GM23338 (cell line): ENCODE measurements around the gene ARID1B. TPM values are rescaled to one million over a fixed set of nuclear protein-coding genes. Genes with fewer than 3 reads are reported as not detected.

Experiments used
- ATAC-seq: fragments of 200-7000 bp; cut with Tn5 transposase; 3 replicates; pipeline ENCODE4 v1.9.1; 2020
- DNase-seq: peaks from one replicate; pipeline ENCODE4 v3.0.0-alpha.2; 2015; ENCODE audit warnings: low spot score
- H2AFZ ChIP-seq: fragments of 200-600 bp; sonication (generic); 2 replicates; pipeline ENCODE4 v1.8.0; 2016; ENCODE audit warnings: antibody characterized with exemption, mild to moderate bottlenecking, moderate library complexity
- H3F3A ChIP-seq: fragments of 200-600 bp; sonication (generic); replicated peaks from 2 replicates; pipeline ENCODE4 v1.8.0; 2017; ENCODE audit warnings: antibody characterized with exemption, mixed run types, low read depth
- H3K27ac ChIP-seq: fragments of 200-600 bp; sonication (generic); 2 replicates; pipeline ENCODE4 v1.6.1; 2016; ENCODE audit warnings: low read depth
- H3K27me3 ChIP-seq: fragments of 200-600 bp; sonication (generic); 2 replicates; pipeline ENCODE4 v1.8.0; 2016; ENCODE audit warnings: mild to moderate bottlenecking, mixed run types, moderate library complexity; ENCODE audit not compliant: insufficient read depth
- H3K36me3 ChIP-seq: fragments of 200-600 bp; sonication (generic); 2 replicates; pipeline ENCODE4 v1.8.0; 2016; ENCODE audit warnings: mild to moderate bottlenecking; ENCODE audit not compliant: insufficient read depth
- H3K4me1 ChIP-seq: fragments of 200-600 bp; sonication (generic); 2 replicates; pipeline ENCODE4 v1.8.0; 2016; ENCODE audit warnings: mild to moderate bottlenecking, moderate library complexity; ENCODE audit not compliant: insufficient read depth
- H3K4me2 ChIP-seq: fragments of 200-600 bp; sonication (generic); 2 replicates; pipeline ENCODE4 v1.7.1; 2017; ENCODE audit warnings: mixed run types
- H3K4me3 ChIP-seq: fragments of 200-600 bp; sonication (generic); 2 replicates; pipeline ENCODE4 v1.6.1; 2016; ENCODE audit warnings: mixed run types
- H3K79me2 ChIP-seq: fragments of 200-600 bp; sonication (generic); replicated peaks from 2 replicates; pipeline ENCODE4 v1.8.0; 2017; ENCODE audit warnings: mild to moderate bottlenecking; ENCODE audit not compliant: insufficient read depth
- H3K9me2 ChIP-seq: fragments of 200-600 bp; sonication (generic); 2 replicates; pipeline ENCODE4 v1.8.0; 2017; ENCODE audit not compliant: insufficient read depth
- H4K20me1 ChIP-seq: fragments of 200-600 bp; sonication (generic); replicated peaks from 2 replicates; pipeline ENCODE4 v1.8.0; 2017; ENCODE audit warnings: mild to moderate bottlenecking; ENCODE audit not compliant: insufficient read depth
- H3K27ac Mint-ChIP-seq: 2 replicates; pipeline ENCODE4 v1.8.0; 2020; ENCODE audit warnings: inconsistent platforms, mild to moderate bottlenecking, moderate library complexity, mixed read lengths
- H3K27me3 Mint-ChIP-seq: 3 replicates; pipeline ENCODE4 v1.8.0; 2022; ENCODE audit warnings: low read depth, mild to moderate bottlenecking, moderate library complexity, mixed read lengths, inconsistent platforms; ENCODE audit not compliant: insufficient read depth, poor library complexity
- H3K36me3 Mint-ChIP-seq: 3 replicates; pipeline ENCODE4 v1.8.0; 2021; ENCODE audit warnings: low read depth, mild to moderate bottlenecking, inconsistent platforms, moderate library complexity, mixed read lengths
- H3K4me1 Mint-ChIP-seq: 3 replicates; pipeline ENCODE4 v1.8.0; 2020; ENCODE audit warnings: mild to moderate bottlenecking, inconsistent platforms, mixed read lengths
- H3K4me3 Mint-ChIP-seq: 3 replicates; pipeline ENCODE4 v1.8.0; 2021; ENCODE audit warnings: moderate library complexity, mild to moderate bottlenecking, inconsistent platforms, mixed read lengths
- H3K9me3 Mint-ChIP-seq: 3 replicates; pipeline ENCODE4 v1.8.0; 2020; ENCODE audit warnings: moderate library complexity, mild to moderate bottlenecking, inconsistent platforms, mixed read lengths
- EZH2phosphoT487 ChIP-seq: fragments of 200-600 bp; sonication (generic); IDR thresholded peaks from one replicate; pipeline ENCODE4 v1.8.1; 2018; ENCODE audit warnings: antibody characterized with exemption; ENCODE audit not compliant: unreplicated experiment
- JUNB ChIP-seq: IDR thresholded peaks from one replicate; pipeline ENCODE4 v1.6.1; 2016; ENCODE audit warnings: antibody characterized with exemption; ENCODE audit not compliant: unreplicated experiment
- NANOG ChIP-seq: IDR thresholded peaks from 2 replicates; pipeline ENCODE4 v1.6.1; 2016; ENCODE audit warnings: antibody characterized with exemption, borderline replicate concordance
- POLR2AphosphoS5 ChIP-seq: IDR thresholded peaks from 2 replicates; pipeline ENCODE4 v1.6.1; 2016; ENCODE audit warnings: antibody characterized with exemption, low read depth
- STAT1 ChIP-seq: IDR thresholded peaks from one replicate; pipeline ENCODE4 v1.6.1; 2016; ENCODE audit warnings: antibody characterized with exemption; ENCODE audit not compliant: unreplicated experiment
- ZNF114 ChIP-seq: fragments of 250-450 bp; sonication (Bioruptor Pico); IDR thresholded peaks from 2 replicates; pipeline ENCODE4 v1.5.0; 2020; ENCODE audit warnings: mild to moderate bottlenecking, moderate library complexity
- polyA plus RNA-seq: library from polyadenylated mRNA; unstranded; fragments of >200 nt; fragmentation: Nextera tagmentation; extraction: Ambion mirVana; gene quantifications from 2 replicates; pipeline ENCODE4 v1.2.1, GENCODE V29; 2016
- total RNA-seq: library from RNA; depleted of rRNA; stranded (reverse); fragments of >200 nt; shearing (Covaris generic); gene quantifications from 2 replicates; pipeline ENCODE4 v1.2.3, GENCODE V29; 2014
- TF ChIP-seq, protein P1 (sequence below): IDR thresholded peaks from one replicate; pipeline ENCODE4 v1.6.1; 2018; ENCODE audit warnings: antibody characterized with exemption; ENCODE audit not compliant: unreplicated experiment
- TF ChIP-seq, protein P2 (sequence below), 2 experiments: fragments of 200-600 bp in 1 of 2; sonication (generic) in 1 of 2; conservative IDR thresholded peaks; 2 replicates each; pipeline versions ENCODE4 v1.5.1 to v1.6.1; 2016 to 2017; ENCODE audit warnings: antibody characterized with exemption in 2 of 2, low read depth in 2 of 2, mild to moderate bottlenecking in 2 of 2, moderate library complexity in 1 of 2

The ARID1B gene
- total and polyA plus RNA-seq, 2 experiments from 2014 or later, result 59.3 to 72.2 TPM

DNA sequence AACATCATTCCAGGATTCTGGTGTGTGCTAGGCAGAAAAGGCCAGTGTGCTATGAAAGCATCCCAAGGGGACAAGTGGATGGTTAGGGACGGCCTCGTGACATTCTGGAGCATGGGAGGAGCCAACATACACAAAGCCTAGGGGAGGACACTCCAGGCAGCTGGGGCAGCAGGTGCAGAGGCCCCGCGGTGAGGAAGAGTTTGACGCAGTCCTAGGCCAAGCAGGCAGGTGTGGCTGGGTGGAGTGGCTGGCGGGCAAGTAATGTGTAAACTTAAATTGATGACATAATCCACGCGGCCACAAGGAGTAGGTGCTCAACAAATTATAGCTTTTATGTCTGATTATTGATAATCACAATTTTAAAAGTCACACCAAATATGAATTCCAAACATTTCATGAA, 452.5 kb downstream of the ARID1B start:
- Histone ChIP-seq H3K36me3 (no peaks in the 10 kb centered on the region), H3K27me3 (peaks cover 5% of the 10 kb centered on the region), H3K79me2 (no peaks in the 10 kb centered on the region), H2AFZ (no peak overlapping the region), H3F3A (peaks cover 18% of the 10 kb centered on the region; the same call in 1 of the 2 replicates), H3K4me2 (no peak overlapping the region), H4K20me1 (no peaks in the 10 kb centered on the region), H3K9me2 (peaks cover 4% of the 10 kb centered on the region; the same call in 1 of the 2 replicates), H3K4me3 (no peak overlapping the region), H3K27ac (no peak overlapping the region), H3K4me1 (0 out of 2 replicates have a peak, but pooled peaks cover 3% of the 10 kb centered on the region)
- Mint-ChIP-seq H3K4me3 (no peak overlapping the region), H3K4me1 (peaks cover 34% of the 10 kb centered on the region), H3K27me3 (peaks cover 38% of the 10 kb centered on the region), H3K9me3 (peaks cover 1% of the 10 kb centered on the region; the same call in 1 of the 3 replicates), H3K27ac (no peak overlapping the region), H3K36me3 (no peaks in the 10 kb centered on the region; the same call in 2 of the 3 replicates)
- ATAC-seq (peak; percentile 63), DNase-seq (peak; percentile 46)
- no peak for TF ChIP-seq STAT1
- TF ChIP-seq, protein P1, sequence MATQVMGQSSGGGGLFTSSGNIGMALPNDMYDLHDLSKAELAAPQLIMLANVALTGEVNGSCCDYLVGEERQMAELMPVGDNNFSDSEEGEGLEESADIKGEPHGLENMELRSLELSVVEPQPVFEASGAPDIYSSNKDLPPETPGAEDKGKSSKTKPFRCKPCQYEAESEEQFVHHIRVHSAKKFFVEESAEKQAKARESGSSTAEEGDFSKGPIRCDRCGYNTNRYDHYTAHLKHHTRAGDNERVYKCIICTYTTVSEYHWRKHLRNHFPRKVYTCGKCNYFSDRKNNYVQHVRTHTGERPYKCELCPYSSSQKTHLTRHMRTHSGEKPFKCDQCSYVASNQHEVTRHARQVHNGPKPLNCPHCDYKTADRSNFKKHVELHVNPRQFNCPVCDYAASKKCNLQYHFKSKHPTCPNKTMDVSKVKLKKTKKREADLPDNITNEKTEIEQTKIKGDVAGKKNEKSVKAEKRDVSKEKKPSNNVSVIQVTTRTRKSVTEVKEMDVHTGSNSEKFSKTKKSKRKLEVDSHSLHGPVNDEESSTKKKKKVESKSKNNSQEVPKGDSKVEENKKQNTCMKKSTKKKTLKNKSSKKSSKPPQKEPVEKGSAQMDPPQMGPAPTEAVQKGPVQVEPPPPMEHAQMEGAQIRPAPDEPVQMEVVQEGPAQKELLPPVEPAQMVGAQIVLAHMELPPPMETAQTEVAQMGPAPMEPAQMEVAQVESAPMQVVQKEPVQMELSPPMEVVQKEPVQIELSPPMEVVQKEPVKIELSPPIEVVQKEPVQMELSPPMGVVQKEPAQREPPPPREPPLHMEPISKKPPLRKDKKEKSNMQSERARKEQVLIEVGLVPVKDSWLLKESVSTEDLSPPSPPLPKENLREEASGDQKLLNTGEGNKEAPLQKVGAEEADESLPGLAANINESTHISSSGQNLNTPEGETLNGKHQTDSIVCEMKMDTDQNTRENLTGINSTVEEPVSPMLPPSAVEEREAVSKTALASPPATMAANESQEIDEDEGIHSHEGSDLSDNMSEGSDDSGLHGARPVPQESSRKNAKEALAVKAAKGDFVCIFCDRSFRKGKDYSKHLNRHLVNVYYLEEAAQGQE, result no peak

DNA sequence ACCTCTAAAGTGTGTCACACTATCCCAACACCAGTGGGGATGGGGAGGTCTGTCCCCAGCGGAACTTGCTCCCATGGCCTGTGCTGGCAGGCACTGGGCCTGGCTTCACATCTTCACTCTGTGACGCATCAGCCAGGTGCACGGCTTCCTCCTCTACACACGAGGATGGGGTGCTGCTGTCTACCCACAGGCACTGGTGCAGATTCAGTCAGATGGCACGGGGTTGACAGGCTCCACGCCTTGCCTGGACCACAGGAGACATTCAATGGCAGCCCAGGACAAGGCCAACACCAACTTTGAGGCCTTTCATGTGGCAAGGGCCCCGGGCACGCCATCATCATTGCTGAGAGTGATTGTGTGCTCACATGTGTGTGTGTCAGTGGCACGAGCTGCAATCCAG, 453.7 kb downstream of the ARID1B start:
- Histone ChIP-seq H2AFZ (no peak overlapping the region), H3K27ac (no peak overlapping the region), H4K20me1 (no peaks in the 10 kb centered on the region), H3K9me2 (peaks cover 9% of the 10 kb centered on the region; the same call in 1 of the 2 replicates), H3K4me2 (no peak overlapping the region), H3F3A (peaks cover 21% of the 10 kb centered on the region; the same call in 1 of the 2 replicates), H3K36me3 (no peaks in the 10 kb centered on the region), H3K4me3 (no peak overlapping the region), H3K79me2 (no peaks in the 10 kb centered on the region), H3K27me3 (peaks cover 17% of the 10 kb centered on the region), H3K4me1 (0 out of 2 replicates have a peak, but pooled peaks cover 3% of the 10 kb centered on the region)
- Mint-ChIP-seq H3K27ac (no peak overlapping the region), H3K9me3 (peaks cover 4% of the 10 kb centered on the region; the same call in 1 of the 3 replicates), H3K4me1 (peaks cover 33% of the 10 kb centered on the region), H3K36me3 (no peaks in the 10 kb centered on the region; the same call in 2 of the 3 replicates), H3K27me3 (peaks cover 50% of the 10 kb centered on the region), H3K4me3 (no peak overlapping the region)
- DNase-seq (no peak), ATAC-seq (no peak)
- TF ChIP-seq, protein P1, result no peak
- TF ChIP-seq NANOG (no peak), ZNF114 (CRISPR knock-in tag) (no peak), EZH2phosphoT487 (no peak), JUNB (no peak), POLR2AphosphoS5 (no peak)
- TF ChIP-seq, protein P2, sequence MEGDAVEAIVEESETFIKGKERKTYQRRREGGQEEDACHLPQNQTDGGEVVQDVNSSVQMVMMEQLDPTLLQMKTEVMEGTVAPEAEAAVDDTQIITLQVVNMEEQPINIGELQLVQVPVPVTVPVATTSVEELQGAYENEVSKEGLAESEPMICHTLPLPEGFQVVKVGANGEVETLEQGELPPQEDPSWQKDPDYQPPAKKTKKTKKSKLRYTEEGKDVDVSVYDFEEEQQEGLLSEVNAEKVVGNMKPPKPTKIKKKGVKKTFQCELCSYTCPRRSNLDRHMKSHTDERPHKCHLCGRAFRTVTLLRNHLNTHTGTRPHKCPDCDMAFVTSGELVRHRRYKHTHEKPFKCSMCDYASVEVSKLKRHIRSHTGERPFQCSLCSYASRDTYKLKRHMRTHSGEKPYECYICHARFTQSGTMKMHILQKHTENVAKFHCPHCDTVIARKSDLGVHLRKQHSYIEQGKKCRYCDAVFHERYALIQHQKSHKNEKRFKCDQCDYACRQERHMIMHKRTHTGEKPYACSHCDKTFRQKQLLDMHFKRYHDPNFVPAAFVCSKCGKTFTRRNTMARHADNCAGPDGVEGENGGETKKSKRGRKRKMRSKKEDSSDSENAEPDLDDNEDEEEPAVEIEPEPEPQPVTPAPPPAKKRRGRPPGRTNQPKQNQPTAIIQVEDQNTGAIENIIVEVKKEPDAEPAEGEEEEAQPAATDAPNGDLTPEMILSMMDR (conservative IDR thresholded peaks at IDR 0.05; ENCODE audit: low read depth in 2 of 2), result no peak
